Mesendoderm (in vitro differentiated cells): ENCODE measurements around the gene SLC25A48.
A peak's percentile ranks its signal among the peaks of the same experiment; 100 is the strongest.

Experiments
- DNase-seq: peaks from one replicate; pipeline ENCODE4 v3.0.0; 2013
- H2AK5ac ChIP-seq: 2 replicates; pipeline ENCODE4 v1.6.1; 2013; ENCODE audit warnings: low read length, inconsistent platforms
- H2BK120ac ChIP-seq: 2 replicates; pipeline ENCODE4 v1.6.1; 2013; ENCODE audit warnings: low read depth, mild to moderate bottlenecking, low read length, moderate library complexity, mixed read lengths
- H2BK15ac ChIP-seq: replicated peaks from 2 replicates; pipeline ENCODE4 v1.6.1; 2013; ENCODE audit warnings: low read depth, mild to moderate bottlenecking, moderate library complexity
- H2BK5ac ChIP-seq: 2 replicates; pipeline ENCODE4 v1.6.1; 2013; ENCODE audit warnings: low read length, inconsistent platforms
- H3K18ac ChIP-seq: 2 replicates; pipeline ENCODE4 v1.6.1; 2013; ENCODE audit warnings: mild to moderate bottlenecking, low read length, mixed read lengths
- H3K23ac ChIP-seq: one replicate; pipeline ENCODE4 v1.6.1; 2013; ENCODE audit warnings: low read length
- H3K27ac ChIP-seq: 2 replicates; pipeline ENCODE4 v1.5.1; 2013; ENCODE audit warnings: low read depth, mild to moderate bottlenecking, inconsistent platforms, low read length, moderate library complexity
- H3K27me3 ChIP-seq: 2 replicates; pipeline ENCODE4 v1.6.1; 2013; ENCODE audit warnings: low read length, control low read depth, mild to moderate bottlenecking, inconsistent platforms; ENCODE audit not compliant: insufficient read depth, poor library complexity
- H3K36me3 ChIP-seq: 2 replicates; pipeline ENCODE4 v1.6.1; 2013; ENCODE audit warnings: low read length, inconsistent platforms; ENCODE audit not compliant: control insufficient read depth, insufficient read depth
- H3K4ac ChIP-seq: one replicate; pipeline ENCODE4 v1.6.1; 2013; ENCODE audit warnings: low read depth, mild to moderate bottlenecking, low read length, moderate library complexity
- H3K4me1 ChIP-seq: 2 replicates; pipeline ENCODE4 v1.6.1; 2013; ENCODE audit warnings: low read depth, low read length, inconsistent platforms; ENCODE audit not compliant: control insufficient read depth
- H3K4me2 ChIP-seq: 2 replicates; pipeline ENCODE4 v1.6.1; 2013; ENCODE audit warnings: low read length
- H3K4me3 ChIP-seq: 2 replicates; pipeline ENCODE4 v1.5.1; 2013; ENCODE audit warnings: mild to moderate bottlenecking, low read length
- H3K56ac ChIP-seq: one replicate; pipeline ENCODE4 v1.6.1; 2013; ENCODE audit warnings: low read length
- H3K79me1 ChIP-seq: 2 replicates; pipeline ENCODE4 v1.6.1; 2013; ENCODE audit warnings: low read length, inconsistent platforms
- H3K79me2 ChIP-seq: 2 replicates; pipeline ENCODE4 v1.6.1; 2013; ENCODE audit warnings: mild to moderate bottlenecking, low read length; ENCODE audit not compliant: control insufficient read depth, insufficient read depth
- H3K9ac ChIP-seq: 2 replicates; pipeline ENCODE4 v1.6.1; 2013; ENCODE audit warnings: low read length, inconsistent platforms
- H4K5ac ChIP-seq: one replicate; pipeline ENCODE4 v1.6.1; 2013; ENCODE audit warnings: low read length
- H4K8ac ChIP-seq: one replicate; pipeline ENCODE4 v1.6.1; 2013; ENCODE audit warnings: low read depth, mild to moderate bottlenecking, control low read depth, low read length, moderate library complexity
- WGBS: extraction: QIAGEN DNeasy Blood & Tissue Kit; methylation state at CpG from one replicate; pipeline ENCODE4 v1.1.7; 2013; ENCODE audit warnings: low lambda C conversion rate, missing lambda C conversion rate; ENCODE audit not compliant: insufficient coverage; ENCODE audit errors: extremely low coverage; 5-methylcytosine and 5-hydroxymethylcytosine counted together

The SLC25A48 gene

DNA sequence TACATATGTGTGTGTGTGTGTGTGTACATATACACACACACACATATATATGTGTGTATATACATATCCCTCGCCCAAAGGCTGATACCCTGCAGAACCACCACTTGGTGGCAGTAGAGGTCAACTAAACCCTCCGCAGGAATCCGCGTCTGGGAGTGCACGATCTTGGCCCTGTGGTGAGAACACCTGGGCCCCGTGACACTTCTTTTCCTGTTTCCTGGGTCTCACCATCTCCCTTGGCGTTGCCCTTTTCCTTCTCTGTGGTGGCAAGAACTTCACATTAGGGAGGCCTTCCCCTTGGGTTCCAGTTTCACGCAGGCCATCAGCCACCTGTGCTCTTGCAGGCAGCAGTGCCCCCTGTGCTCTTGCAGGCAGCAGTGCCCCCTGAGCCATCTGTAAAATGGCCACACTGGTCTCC is 53.0 kb downstream of the SLC25A48 start:
- Histone ChIP-seq H2BK15ac (no peak overlapping the region), H4K5ac (no peak overlapping the region), H3K79me1 (no peaks in the 10 kb centered on the region), H2BK5ac (no peak overlapping the region), H3K56ac (no peak overlapping the region), H4K8ac (no peak overlapping the region), H3K27me3 (no peaks in the 10 kb centered on the region), H3K4ac (no peak overlapping the region), H3K4me3 (no peak overlapping the region), H3K23ac (no peak overlapping the region), H3K18ac (no peak overlapping the region), H3K4me1 (no peaks in the 10 kb centered on the region), H3K36me3 (no peaks in the 10 kb centered on the region), H3K9ac (no peak overlapping the region), H3K79me2 (no peaks in the 10 kb centered on the region), H2BK120ac (no peak overlapping the region), H2AK5ac (no peak overlapping the region), H3K27ac (no peak overlapping the region), H3K4me2 (no peak overlapping the region)
- WGBS, result no CpG with 5 or more reads among the region's 8 CpGs
- DNase-seq, result peak; percentile 81

DNA sequence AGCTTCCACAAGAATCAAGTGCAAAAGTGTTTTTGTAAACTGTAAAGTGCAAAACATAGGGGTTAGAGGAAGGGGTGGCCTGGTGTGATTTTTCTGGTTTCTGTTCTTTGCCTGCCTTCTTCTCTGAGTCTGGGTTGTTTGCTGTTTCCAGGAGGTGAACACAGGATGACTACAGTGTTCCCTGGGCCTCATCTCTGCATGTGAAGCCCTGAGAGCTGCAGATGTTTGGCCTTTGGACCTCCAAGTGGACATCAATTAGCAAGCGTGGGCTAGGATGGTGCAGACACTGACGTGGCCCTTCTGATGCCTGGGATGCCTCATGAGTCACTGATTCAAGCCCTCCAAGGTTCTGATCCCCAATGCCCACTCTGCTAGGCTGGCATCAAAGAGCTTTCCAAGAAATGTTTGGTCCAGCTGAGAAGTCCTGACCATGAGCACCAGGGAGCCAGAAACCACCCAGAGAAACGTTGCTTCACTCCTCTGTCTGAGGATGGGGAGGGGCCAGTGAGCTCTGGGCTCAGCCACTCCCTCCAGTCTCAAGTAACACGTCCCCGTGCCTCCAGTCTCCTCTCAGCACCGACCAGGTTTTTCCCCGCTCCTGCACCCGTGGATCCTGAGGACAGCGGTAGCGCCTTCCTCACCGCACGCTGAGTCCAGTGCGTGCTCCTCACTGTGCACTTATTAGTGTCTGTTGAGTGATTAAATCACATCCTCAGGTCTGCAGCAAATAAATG is 53.6 kb downstream of the SLC25A48 start:
- Histone ChIP-seq H3K18ac (no peak overlapping the region), H3K79me2 (no peaks in the 10 kb centered on the region), H2BK15ac (no peak overlapping the region), H2BK120ac (no peak overlapping the region), H3K79me1 (no peaks in the 10 kb centered on the region), H3K4ac (no peak overlapping the region), H3K4me1 (no peaks in the 10 kb centered on the region), H3K4me2 (no peak overlapping the region), H2BK5ac (no peak overlapping the region), H4K8ac (no peak overlapping the region), H4K5ac (no peak overlapping the region), H3K23ac (no peak overlapping the region), H3K36me3 (no peaks in the 10 kb centered on the region), H2AK5ac (no peak overlapping the region), H3K27ac (no peak overlapping the region), H3K27me3 (no peaks in the 10 kb centered on the region), H3K4me3 (no peak overlapping the region), H3K56ac (peak overlapping the region; percentile 37), H3K9ac (no peak overlapping the region)
- DNase-seq, result peak; percentile 67
- WGBS, result no CpG with 5 or more reads among the region's 13 CpGs

DNA sequence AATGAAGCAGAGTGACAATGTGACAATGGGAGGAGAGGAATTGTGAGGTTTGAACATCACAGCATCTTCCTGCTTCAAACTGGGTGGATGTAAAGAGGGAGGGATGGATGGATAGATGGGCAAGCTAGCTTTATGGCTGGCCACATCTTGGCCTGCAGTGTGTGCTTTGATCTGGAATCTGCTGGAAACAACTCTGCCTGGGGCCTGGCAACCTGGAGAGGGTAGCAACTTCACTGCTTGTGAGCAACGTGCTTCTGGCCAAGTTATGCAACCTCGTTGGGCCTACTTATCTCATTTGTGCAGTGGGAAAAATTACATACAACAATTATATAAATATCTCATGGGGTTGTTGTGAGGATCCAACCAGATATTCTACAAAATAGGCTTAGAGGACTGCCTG is 55.8 kb downstream of the SLC25A48 start:
- no peak overlapping the region for H2AK5ac ChIP-seq
- no peak overlapping the region for H3K4me2 ChIP-seq
- H3K27ac ChIP-seq, result no peak overlapping the region
- H3K79me2 ChIP-seq, result no peaks in the 10 kb centered on the region
- no peak overlapping the region for H2BK15ac ChIP-seq
- no peak overlapping the region for H3K4ac ChIP-seq
- no CpG with 5 or more reads among the region's 2 CpGs for WGBS
- H3K36me3 ChIP-seq, result no peaks in the 10 kb centered on the region
- no peak overlapping the region for H3K4me3 ChIP-seq
- no peak overlapping the region for H3K9ac ChIP-seq
- no peak overlapping the region for H4K8ac ChIP-seq
- no peak overlapping the region for H2BK5ac ChIP-seq
- H3K27me3 ChIP-seq, result no peaks in the 10 kb centered on the region
- H2BK120ac ChIP-seq, result no peak overlapping the region
- no peak overlapping the region for H4K5ac ChIP-seq
- H3K18ac ChIP-seq, result no peak overlapping the region
- no peak overlapping the region for H3K56ac ChIP-seq
- H3K79me1 ChIP-seq, result no peaks in the 10 kb centered on the region
- no peak overlapping the region for H3K23ac ChIP-seq
- no peak for DNase-seq
- H3K4me1 ChIP-seq, result peaks cover 5% of the 10 kb centered on the region

DNA sequence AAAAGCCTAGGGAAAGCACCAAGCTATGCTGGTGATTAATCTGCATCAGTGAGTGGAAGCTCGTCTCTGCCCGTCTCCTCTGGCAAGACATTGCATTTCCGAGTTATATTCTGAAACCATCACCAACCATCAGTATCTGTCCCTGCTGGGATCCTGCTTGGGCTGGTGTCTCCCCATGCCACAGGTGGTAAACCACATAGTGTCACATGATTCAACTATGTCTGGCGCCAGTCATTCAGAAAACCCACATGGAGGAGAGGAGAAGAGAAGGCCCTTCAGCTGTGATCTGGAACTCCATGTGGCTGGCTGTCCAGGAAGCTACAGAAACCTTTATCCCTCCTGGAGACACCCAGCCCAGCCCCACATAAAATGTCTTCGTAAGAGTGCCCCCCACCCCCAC is 56.4 kb downstream of the SLC25A48 start:
- Histone ChIP-seq H3K4me1 (peaks cover 5% of the 10 kb centered on the region), H3K56ac (no peak overlapping the region), H3K4me2 (no peak overlapping the region), H2AK5ac (no peak overlapping the region), H3K23ac (no peak overlapping the region), H2BK5ac (no peak overlapping the region), H3K27me3 (no peaks in the 10 kb centered on the region), H3K36me3 (no peaks in the 10 kb centered on the region), H2BK15ac (no peak overlapping the region), H4K8ac (no peak overlapping the region), H3K79me1 (no peaks in the 10 kb centered on the region), H4K5ac (no peak overlapping the region), H3K4ac (no peak overlapping the region), H3K27ac (no peak overlapping the region), H3K4me3 (no peak overlapping the region), H2BK120ac (no peak overlapping the region), H3K9ac (no peak overlapping the region), H3K79me2 (no peaks in the 10 kb centered on the region), H3K18ac (no peak overlapping the region)
- DNase-seq, result no peak
- WGBS, result no CpG with 5 or more reads among the region's 5 CpGs

DNA sequence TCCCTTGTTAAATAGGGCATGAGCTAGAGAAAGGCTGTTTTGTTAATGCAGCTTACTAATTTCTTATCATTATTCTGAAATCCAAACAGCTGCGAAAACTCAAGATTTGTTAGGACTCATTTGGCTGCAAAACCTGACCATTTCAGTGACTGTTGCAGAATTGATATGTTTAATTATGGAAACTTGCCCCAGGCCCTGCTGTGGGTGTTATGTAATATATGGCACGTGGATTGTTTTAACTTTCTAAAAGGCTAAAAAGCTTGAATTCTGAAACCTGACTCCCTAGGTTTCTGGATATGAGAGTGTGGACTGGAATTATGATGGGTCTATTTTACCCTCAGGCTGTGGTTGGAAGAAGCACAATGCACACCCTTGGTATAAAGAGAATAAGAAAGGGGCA is 56.8 kb downstream of the SLC25A48 start:
- no peak overlapping the region for H3K56ac ChIP-seq
- H3K79me1 ChIP-seq, result no peaks in the 10 kb centered on the region
- H2BK5ac ChIP-seq, result no peak overlapping the region
- H4K8ac ChIP-seq, result no peak overlapping the region
- no peak overlapping the region for H3K18ac ChIP-seq
- no peaks in the 10 kb centered on the region for H3K79me2 ChIP-seq
- no CpG with 5 or more reads among the region's 2 CpGs for WGBS
- no peak overlapping the region for H2BK15ac ChIP-seq
- no peak overlapping the region for H3K4me2 ChIP-seq
- no peak for DNase-seq
- H3K4me1 ChIP-seq, result peaks cover 5% of the 10 kb centered on the region
- no peak overlapping the region for H3K27ac ChIP-seq
- H4K5ac ChIP-seq, result no peak overlapping the region
- no peak overlapping the region for H3K23ac ChIP-seq
- H2AK5ac ChIP-seq, result no peak overlapping the region
- H3K4ac ChIP-seq, result no peak overlapping the region
- H3K9ac ChIP-seq, result no peak overlapping the region
- no peaks in the 10 kb centered on the region for H3K36me3 ChIP-seq
- no peak overlapping the region for H3K4me3 ChIP-seq
- no peaks in the 10 kb centered on the region for H3K27me3 ChIP-seq
- no peak overlapping the region for H2BK120ac ChIP-seq

DNA sequence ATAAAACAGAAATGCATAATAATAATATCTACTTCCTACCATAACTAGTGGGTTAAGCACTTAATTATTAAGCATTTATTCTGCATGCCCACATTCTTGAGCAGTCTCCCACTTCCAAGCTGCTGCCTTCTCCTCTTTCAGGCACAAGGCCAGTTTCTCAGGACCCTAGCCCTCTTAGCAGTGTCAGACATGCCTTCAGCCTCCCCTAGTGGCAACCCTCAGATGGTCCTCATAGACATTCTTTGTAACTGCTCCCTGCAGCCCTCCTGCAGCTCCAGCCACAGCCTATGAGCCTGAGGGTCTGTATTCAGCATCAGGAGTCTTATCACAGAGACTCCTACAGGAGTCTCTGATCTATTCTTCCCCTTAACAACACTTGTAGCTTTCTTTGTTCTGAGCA is 57.3 kb downstream of the SLC25A48 start:
- no peak overlapping the region for H2AK5ac ChIP-seq
- DNase-seq, result peak; percentile 94

More for the DNA sequence above, 57.3 kb downstream of the SLC25A48 start:
- Histone ChIP-seq H4K8ac (no peak overlapping the region), H3K4ac (no peak overlapping the region), H3K27ac (no peak overlapping the region), H3K79me1 (no peaks in the 10 kb centered on the region), H3K4me3 (no peak overlapping the region), H3K4me2 (no peak overlapping the region), H3K79me2 (no peaks in the 10 kb centered on the region), H3K36me3 (no peaks in the 10 kb centered on the region), H3K27me3 (no peaks in the 10 kb centered on the region), H3K23ac (no peak overlapping the region), H2BK15ac (no peak overlapping the region), H3K56ac (no peak overlapping the region), H4K5ac (no peak overlapping the region), H2BK5ac (no peak overlapping the region), H3K9ac (no peak overlapping the region), H3K18ac (no peak overlapping the region), H3K4me1 (peaks cover 5% of the 10 kb centered on the region), H2BK120ac (no peak overlapping the region)
